ENCODE results near the gene OR56A5. TPM values are rescaled to one million over a fixed set of nuclear protein-coding genes. Genes with fewer than 3 reads are reported as not detected.
"Not testable (repeated sequence)": the region's sequence is repeated elsewhere in the genome, so short reads cannot be mapped to it uniquely, and the experiment has no call there.

Gene OR56A5, protein sequence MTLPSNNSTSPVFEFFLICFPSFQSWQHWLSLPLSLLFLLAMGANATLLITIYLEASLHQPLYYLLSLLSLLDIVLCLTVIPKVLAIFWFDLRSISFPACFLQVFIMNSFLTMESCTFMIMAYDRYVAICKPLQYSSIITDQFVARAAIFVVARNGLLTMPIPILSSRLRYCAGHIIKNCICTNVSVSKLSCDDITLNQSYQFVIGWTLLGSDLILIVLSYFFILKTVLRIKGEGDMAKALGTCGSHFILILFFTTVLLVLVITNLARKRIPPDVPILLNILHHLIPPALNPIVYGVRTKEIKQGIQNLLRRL
- total RNA-seq = not detected in 2 replicates

DNA sequence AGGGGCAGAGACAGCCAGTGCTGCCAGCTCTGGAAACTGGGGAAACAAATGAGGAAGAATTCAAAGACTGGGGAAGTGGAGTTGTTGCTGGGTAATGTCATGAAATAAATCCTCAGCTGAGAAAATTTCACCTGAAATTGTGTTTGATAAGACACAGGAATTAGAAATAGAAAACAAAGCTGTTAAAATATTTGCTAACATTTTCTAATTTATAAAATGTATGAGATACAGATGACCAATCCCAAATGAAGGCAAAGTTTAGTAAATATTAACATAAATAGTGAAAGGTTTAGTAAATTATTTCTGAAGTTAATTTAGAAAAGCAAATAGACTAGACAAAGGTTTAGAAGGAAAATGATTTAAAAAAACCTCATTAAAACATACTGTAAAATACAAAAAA is at the start of gene OR56A5:
TSS of gene OR56A5 (minus strand) at position 101 of the 400 bp plus-strand sequence. CDS start at position 101, 0 bp downstream.
- DNase-seq (ENCODE audit: low read depth in 2 of 2) = no peak

- no peak for DNase-seq (ENCODE audit: low read depth in 2 of 2)
These were observed 44.7 kb upstream of the OR56A5 start for GRCh38 chr11:6013042-6013441.

DNA sequence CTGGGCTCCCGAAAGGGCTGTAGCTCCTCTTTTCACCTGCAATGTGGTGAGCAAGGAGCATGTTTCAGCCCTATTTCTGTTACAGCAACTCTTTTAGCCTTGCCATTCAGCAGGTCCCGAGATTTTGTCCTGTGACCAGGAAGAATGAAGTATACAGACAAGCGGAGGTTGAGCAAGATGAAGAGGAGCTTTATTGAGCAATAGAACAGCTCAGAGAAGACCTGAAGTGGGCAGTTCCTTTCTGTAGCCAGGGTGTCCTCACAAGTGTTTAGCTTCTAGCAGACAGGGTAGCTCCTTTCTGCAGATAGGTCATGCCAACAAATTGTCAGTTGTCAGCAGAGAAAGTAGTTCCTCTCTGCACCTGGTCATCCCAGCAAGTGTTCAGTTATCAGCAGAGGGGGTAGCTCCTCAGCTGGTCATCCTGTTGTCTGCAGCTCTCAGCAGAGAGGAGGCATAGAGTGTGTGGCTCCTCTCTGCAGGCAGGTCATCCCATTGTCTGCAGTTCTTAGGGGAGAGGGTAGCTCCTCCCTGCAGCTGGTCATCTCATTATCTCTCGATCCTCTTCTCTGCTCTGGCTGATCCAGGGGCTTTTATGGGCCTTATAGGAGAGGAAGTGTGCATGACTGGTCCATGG is 43.9 kb upstream of the OR56A5 start:
- no peak for DNase-seq (ENCODE audit: low read depth in 2 of 2)

DNA sequence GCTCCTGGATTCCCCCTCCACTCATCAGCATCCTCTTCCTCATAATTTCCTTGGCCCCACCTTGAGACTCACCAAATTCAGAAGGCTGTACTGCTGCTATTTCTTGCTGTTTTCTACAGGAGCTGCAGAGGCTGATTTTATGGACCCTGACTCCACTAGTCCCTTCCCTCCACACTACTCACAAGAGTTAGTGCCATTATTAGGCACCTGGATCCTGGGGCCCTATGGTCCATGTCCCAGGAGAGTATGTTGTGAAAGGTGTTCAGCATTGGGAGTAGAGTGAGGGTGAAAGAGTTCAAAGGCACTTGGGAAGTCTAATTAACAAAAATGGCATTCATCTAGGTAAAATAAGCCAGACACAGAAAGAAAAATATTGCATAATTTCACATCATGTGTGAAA is 38.6 kb upstream of the OR56A5 start, which contains the start of gene OR56A4:
TSS of gene OR56A4 (minus strand) at position 101 of the 400 bp plus-strand sequence. CDS start 3,954 bp downstream, outside the sequence.
- no peak for DNase-seq (ENCODE audit: low read depth in 2 of 2)

- no peak for DNase-seq (ENCODE audit: low read depth in 2 of 2)
These were observed 38.1 kb upstream of the OR56A5 start for GRCh38 chr11:6006395-6006794.

- DNase-seq (ENCODE audit: low read depth in 2 of 2) = peak in 1 of 2 donors; percentile 69
These were observed 34.0 kb upstream of the OR56A5 start for GRCh38 chr11:6002202-6002699.

GRCh38 chr11:5994791-5995190 is 26.5 kb upstream of the OR56A5 start:
- DNase-seq (ENCODE audit: low read depth in 2 of 2) = no peak

GRCh38 chr11:5992604-5993251 is 24.4 kb upstream of the OR56A5 start:
- DNase-seq (ENCODE audit: low read depth in 2 of 2) = peak; percentile 46

- DNase-seq (ENCODE audit: low read depth in 2 of 2) = no peak
These were observed 23.9 kb upstream of the OR56A5 start for GRCh38 chr11:5992150-5992549.

DNA sequence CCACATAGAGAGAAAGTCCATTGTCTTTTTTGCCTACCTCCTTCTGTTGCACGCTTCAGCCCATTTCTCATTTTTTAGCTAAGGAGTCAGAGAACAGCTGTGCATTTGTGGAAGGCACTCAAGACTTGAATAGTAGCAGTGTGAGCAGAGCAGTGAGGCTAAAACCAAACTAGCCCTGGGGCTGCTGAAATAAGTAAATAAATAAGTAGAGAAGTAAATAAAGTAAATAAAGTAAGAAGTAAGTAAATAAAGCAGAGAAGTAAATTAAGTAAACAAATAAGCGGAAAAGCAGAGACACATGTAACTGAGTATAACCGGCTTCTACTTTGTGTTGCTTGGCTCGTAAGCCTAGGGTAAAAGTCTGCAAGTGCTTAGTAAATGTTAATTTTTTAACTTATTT is 20.9 kb upstream of the OR56A5 start:
- DNase-seq (ENCODE audit: low read depth in 2 of 2) = no peak

GRCh38 chr11:5986885-5987284 is 18.6 kb upstream of the OR56A5 start, which contains the start of gene OR52L1:
TSS of gene OR52L1 (minus strand) at chr11:5986985. CDS start at chr11:5986930, 55 bp downstream.
- DNase-seq (ENCODE audit: low read depth in 2 of 2) = no peak

DNA sequence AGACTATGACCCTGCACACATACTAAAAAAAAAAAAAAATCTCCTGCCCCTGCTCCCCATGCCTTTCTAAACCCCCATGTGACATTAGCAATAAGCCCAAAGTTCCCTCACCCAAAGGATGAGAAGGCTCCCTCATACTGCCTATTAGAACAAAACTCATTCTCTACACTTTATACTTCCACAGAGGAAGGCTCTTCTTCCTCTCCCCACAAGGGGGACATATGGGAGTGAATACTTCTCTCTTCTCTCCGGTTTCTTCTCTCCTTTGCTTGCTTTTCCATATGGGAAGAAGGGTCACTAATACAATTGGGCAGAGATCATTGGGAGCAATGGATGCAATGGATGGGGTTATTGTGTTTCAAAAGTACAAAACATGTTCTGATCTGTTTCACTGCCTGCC is 15.1 kb upstream of the OR56A5 start:
- DNase-seq (ENCODE audit: low read depth in 2 of 2) = no peak

DNA sequence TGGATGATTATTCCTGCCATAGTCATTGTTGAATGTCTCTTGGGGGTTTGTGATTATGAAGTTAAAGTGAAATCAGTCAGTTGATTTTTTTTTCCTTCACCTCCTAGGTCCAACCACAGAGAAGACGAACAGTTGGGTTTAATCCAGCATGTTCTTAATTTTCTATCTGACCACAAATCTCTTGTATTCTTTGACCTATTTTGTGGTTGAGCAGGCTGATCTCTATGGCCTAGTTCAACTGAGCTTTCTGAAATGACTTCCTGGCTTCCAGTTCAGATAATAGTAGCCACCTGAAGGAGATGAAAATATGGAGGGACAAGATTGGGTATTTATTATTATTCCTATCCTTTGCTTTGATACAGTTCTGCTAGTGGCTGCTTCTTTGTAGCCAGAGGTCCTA is 5.2 kb upstream of the OR56A5 start:
- DNase-seq (ENCODE audit: low read depth in 2 of 2) = no peak

- DNase-seq (ENCODE audit: low read depth in 2 of 2) = no peak
These were observed 586 bp downstream of the OR56A5 start for GRCh38 chr11:5967708-5968107.

DNA sequence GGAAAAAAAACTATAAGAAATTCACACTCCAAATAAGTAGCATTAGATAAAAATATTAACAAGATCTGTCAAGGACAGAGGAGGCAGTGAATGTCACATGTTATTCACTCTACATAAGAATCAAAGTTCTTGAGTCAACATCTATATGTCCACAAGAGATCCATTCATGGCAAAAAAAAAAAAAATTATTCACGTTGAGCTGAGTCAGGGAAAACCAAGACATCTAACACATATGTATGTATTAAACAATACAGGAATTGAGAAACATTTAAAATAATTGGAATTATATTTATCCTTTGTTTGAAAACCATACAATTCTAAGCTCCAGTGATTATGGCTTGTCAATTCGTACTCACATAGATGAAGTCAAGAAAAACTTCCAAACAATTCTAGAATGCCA is 1.3 kb downstream of the OR56A5 start:
- no peak for DNase-seq (ENCODE audit: low read depth in 2 of 2)

GRCh38 chr11:5960704-5961320 is 7.5 kb downstream of the OR56A5 start:
- DNase-seq (ENCODE audit: low read depth in 2 of 2) = not testable (repeated sequence)

- no peak for DNase-seq (ENCODE audit: low read depth in 2 of 2)
These were observed 12.7 kb downstream of the OR56A5 start for GRCh38 chr11:5955586-5955985.

DNA sequence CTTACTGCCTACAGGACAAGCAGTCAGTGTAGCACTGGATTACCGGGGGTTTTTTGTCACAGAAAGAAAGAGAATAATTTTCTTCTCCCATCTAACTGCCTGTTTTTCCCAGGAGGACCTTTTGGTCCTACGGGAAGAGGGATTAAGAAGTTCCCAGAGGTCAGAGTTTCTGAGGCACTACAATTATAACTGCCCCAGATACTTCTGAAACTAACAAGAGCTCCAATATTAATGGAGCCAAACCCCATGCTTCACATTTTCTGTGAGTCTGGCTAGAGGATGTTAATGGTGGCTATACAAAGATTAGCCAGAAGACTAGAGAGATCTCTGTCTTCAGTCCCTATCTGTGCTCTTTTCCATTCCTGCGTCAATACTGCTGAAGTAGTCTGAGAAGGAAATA is 26.3 kb downstream of the OR56A5 start, which contains the start of gene OR56A3:
TSS of gene OR56A3 (plus strand) at position 301 of the 400 bp plus-strand sequence. CDS start 5,096 bp downstream, outside the sequence.
- no peak for DNase-seq (ENCODE audit: low read depth in 2 of 2)

- DNase-seq (ENCODE audit: low read depth in 2 of 2) = no peak
These were observed 27.5 kb downstream of the OR56A5 start for GRCh38 chr11:5940748-5941147.

GRCh38 chr11:5938603-5938965 is 29.7 kb downstream of the OR56A5 start:
- DNase-seq (ENCODE audit: low read depth in 2 of 2) = no peak

DNA sequence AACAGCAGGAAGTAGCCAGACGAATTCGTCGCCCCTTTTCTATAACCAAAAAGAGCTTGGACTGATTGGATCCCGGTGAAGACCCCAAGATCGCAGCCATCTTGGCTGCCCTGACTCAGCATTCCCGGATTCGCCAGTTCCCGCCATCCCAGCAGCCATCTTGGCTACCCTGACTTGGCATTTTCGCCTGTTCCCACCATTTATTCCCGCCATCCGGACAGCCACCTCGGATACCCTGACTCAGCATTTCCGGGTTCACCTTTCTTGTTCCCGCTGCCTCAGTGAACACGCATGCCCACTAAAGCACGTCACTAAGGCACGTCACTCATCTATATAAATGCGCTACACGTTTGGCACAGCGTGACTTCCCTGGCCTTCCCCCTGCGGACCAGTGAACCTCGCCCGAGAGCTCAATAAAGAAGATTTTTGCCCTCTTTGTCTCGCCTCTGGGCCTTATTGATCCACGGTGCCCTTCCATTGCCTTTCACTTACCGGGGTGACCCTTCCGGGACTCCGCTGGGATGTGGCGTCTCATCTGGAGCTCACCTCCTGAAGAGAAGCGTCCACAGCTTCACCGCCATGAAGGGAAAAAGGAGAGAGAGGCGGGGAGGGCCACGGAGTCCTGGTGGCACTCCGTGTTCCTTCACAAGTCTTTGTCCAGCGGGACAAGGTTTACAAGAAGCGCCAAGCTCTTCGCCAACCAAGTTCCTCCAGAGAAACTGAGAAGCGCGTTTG is 30.3 kb downstream of the OR56A5 start:
- DNase-seq (ENCODE audit: low read depth in 2 of 2) = no peak

Data from lung microvascular endothelial cell (primary cell).